Osteoblast (primary cell): Measurements from ENCODE around the gene ROBO2. TPM values are rescaled to one million over a fixed set of nuclear protein-coding genes. Genes with fewer than 3 reads are reported as not detected.

Experiments
- DNase-seq: peaks from one replicate; pipeline ENCODE4 v3.0.0; 2011; ENCODE audit warnings: low spot score, mixed read lengths; ENCODE audit not compliant: insufficient read length; ENCODE audit errors: missing footprints
- H2AFZ ChIP-seq: 2 replicates; pipeline ENCODE4 v1.6.0; 2011; ENCODE audit warnings: mild to moderate bottlenecking, low read length
- H3K27ac ChIP-seq: 2 replicates; pipeline ENCODE4 v1.5.1; 2011; ENCODE audit warnings: mild to moderate bottlenecking, low read depth, low read length, moderate library complexity
- H3K27me3 ChIP-seq: 2 replicates; pipeline ENCODE4 v1.6.0; 2012; ENCODE audit warnings: mild to moderate bottlenecking, control low read depth, inconsistent platforms, low read length, moderate library complexity; ENCODE audit not compliant: insufficient read depth
- H3K36me3 ChIP-seq: 2 replicates; pipeline ENCODE4 v1.5.1; 2011; ENCODE audit warnings: mild to moderate bottlenecking, low read length, control low read depth, moderate library complexity; ENCODE audit not compliant: insufficient read depth
- H3K4me1 ChIP-seq: 2 replicates; pipeline ENCODE4 v1.5.1; 2011; ENCODE audit warnings: mild to moderate bottlenecking, low read length, control low read depth, moderate library complexity; ENCODE audit not compliant: insufficient read depth
- H3K4me2 ChIP-seq: 2 replicates; pipeline ENCODE4 v1.6.0; 2011; ENCODE audit warnings: mild to moderate bottlenecking, low read length; ENCODE audit not compliant: insufficient read depth
- H3K4me3 ChIP-seq: fragments of 200-600 bp; sonication (generic); 3 replicates; pipeline ENCODE4 v1.5.1; 2012; ENCODE audit warnings: mild to moderate bottlenecking, low read length, inconsistent platforms; ENCODE audit not compliant: insufficient read depth
- H3K79me2 ChIP-seq: 2 replicates; pipeline ENCODE4 v1.6.0; 2012; ENCODE audit warnings: mild to moderate bottlenecking, low read length, control low read depth, inconsistent platforms; ENCODE audit not compliant: insufficient read depth
- H3K9me3 ChIP-seq: 2 replicates; pipeline ENCODE4 v1.5.1; 2011; ENCODE audit warnings: low read depth, low read length, control low read depth
- H4K20me1 ChIP-seq: 2 replicates; pipeline ENCODE4 v1.6.0; 2012; ENCODE audit warnings: mild to moderate bottlenecking, low read length, control low read depth; ENCODE audit not compliant: insufficient read depth
- total RNA-seq: library from RNA; depleted of rRNA; stranded (reverse); fragments of >200 nt; gene quantifications from 2 replicates; pipeline ENCODE4 v1.2.3, GENCODE V29; 2012
- TF ChIP-seq, protein P1 (sequence below): IDR thresholded peaks from 2 replicates; pipeline ENCODE4 v1.5.1; 2011; ENCODE audit warnings: mild to moderate bottlenecking, low read depth, low read length, moderate library complexity; ENCODE audit errors: extremely low read depth

The ROBO2 gene
- total RNA-seq, 1 donor = 0.36 TPM

DNA sequence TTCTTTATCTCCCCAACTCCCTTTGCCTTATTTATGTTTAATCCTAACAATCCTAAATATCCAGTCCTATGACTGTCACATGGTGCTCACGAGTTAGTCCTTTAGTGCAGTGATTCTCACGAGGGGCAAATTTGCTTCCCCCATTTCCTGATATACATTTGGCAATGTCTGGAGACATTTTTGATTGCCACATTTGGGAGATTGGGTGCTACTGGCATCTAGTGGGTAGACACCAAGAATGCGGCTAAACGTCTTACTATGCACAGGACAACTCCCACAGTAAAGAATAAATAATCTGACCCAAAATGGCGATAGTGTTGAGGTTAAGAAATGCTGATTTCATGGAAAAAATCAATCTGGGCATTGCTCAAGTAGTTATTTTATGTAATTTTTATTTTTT lies 466.5 kb downstream of the ROBO2 start:
- H3K27me3 ChIP-seq = no peaks in the 10 kb centered on the region
- TF ChIP-seq, protein P1, sequence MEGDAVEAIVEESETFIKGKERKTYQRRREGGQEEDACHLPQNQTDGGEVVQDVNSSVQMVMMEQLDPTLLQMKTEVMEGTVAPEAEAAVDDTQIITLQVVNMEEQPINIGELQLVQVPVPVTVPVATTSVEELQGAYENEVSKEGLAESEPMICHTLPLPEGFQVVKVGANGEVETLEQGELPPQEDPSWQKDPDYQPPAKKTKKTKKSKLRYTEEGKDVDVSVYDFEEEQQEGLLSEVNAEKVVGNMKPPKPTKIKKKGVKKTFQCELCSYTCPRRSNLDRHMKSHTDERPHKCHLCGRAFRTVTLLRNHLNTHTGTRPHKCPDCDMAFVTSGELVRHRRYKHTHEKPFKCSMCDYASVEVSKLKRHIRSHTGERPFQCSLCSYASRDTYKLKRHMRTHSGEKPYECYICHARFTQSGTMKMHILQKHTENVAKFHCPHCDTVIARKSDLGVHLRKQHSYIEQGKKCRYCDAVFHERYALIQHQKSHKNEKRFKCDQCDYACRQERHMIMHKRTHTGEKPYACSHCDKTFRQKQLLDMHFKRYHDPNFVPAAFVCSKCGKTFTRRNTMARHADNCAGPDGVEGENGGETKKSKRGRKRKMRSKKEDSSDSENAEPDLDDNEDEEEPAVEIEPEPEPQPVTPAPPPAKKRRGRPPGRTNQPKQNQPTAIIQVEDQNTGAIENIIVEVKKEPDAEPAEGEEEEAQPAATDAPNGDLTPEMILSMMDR = no peak
- no peaks in the 10 kb centered on the region for H3K36me3 ChIP-seq
- no peaks in the 10 kb centered on the region for H3K79me2 ChIP-seq
- H3K4me1 ChIP-seq = no peaks in the 10 kb centered on the region
- H4K20me1 ChIP-seq = no peaks in the 10 kb centered on the region
- H3K4me3 ChIP-seq = no peak overlapping the region
- no peak overlapping the region for H3K4me2 ChIP-seq
- no peak overlapping the region for H3K27ac ChIP-seq
- no peak for DNase-seq
- H2AFZ ChIP-seq = no peak overlapping the region
- peaks cover 3% of the 10 kb centered on the region for H3K9me3 ChIP-seq

DNA sequence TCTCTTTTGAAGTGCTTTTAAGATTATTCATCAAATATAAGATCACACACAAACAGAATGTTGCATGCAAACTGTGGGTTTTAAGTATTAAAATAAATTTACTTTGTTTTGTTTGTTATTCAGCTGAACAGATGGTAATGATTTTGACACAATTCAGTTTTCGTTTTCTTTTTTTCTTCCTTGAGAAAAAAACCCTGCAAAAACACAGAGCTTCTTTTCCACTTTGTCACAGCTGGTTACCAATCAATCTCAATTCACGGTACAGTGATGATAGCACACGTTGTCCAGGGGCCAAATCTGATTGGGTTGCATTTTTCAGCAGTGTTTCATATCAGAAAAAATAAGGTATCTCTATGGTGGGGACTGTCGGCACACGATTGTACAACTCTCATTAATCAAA lies 473.6 kb downstream of the ROBO2 start:
- Histone ChIP-seq H3K27ac (no peak overlapping the region), H2AFZ (no peak overlapping the region), H3K79me2 (no peaks in the 10 kb centered on the region), H3K4me3 (no peak overlapping the region), H3K27me3 (no peaks in the 10 kb centered on the region), H3K9me3 (peaks cover 4% of the 10 kb centered on the region), H3K4me2 (no peak overlapping the region), H3K36me3 (no peaks in the 10 kb centered on the region), H3K4me1 (no peaks in the 10 kb centered on the region), H4K20me1 (no peaks in the 10 kb centered on the region)
- no peak for DNase-seq
- TF ChIP-seq, protein P1 = no peak

- no peak for DNase-seq
- TF ChIP-seq, protein P1 = no peak
- peaks cover 4% of the 10 kb centered on the region for H3K9me3 ChIP-seq
These were observed 474.9 kb downstream of the ROBO2 start for GRCh38 chr3:77514766-77515165.

GRCh38 chr3:77524463-77524862 lies 484.6 kb downstream of the ROBO2 start:
- Histone ChIP-seq H3K4me2 (no peak overlapping the region), H3K27ac (no peak overlapping the region), H3K79me2 (no peaks in the 10 kb centered on the region), H3K27me3 (no peaks in the 10 kb centered on the region), H3K4me3 (no peak overlapping the region), H2AFZ (no peak overlapping the region), H3K9me3 (peaks cover 1% of the 10 kb centered on the region), H4K20me1 (no peaks in the 10 kb centered on the region), H3K36me3 (no peaks in the 10 kb centered on the region), H3K4me1 (no peaks in the 10 kb centered on the region)
- TF ChIP-seq, protein P1 = no peak
- DNase-seq = no peak

More at GRCh38 chr3:77514766-77515165, 474.9 kb downstream of the ROBO2 start:
- no peaks in the 10 kb centered on the region for H4K20me1 ChIP-seq
- H3K27me3 ChIP-seq = no peaks in the 10 kb centered on the region
- H3K4me2 ChIP-seq = no peak overlapping the region
- no peaks in the 10 kb centered on the region for H3K79me2 ChIP-seq
- H3K4me1 ChIP-seq = no peaks in the 10 kb centered on the region
- H3K27ac ChIP-seq = no peak overlapping the region
- H3K4me3 ChIP-seq = no peak overlapping the region
- H3K36me3 ChIP-seq = no peaks in the 10 kb centered on the region
- no peak overlapping the region for H2AFZ ChIP-seq
